Lung (tissue), 12 donors: ENCODE data around the gene TACR2. TPM values are rescaled to one million over a fixed set of nuclear protein-coding genes. Genes with fewer than 3 reads are reported as not detected.

Experiments
- ATAC-seq: fragments of 200-7000 bp; cut with Tn5 transposase; one replicate; pipeline ENCODE4 v1.9.1; 2020; ENCODE audit warnings: moderate number of reproducible peaks; ENCODE audit not compliant: insufficient read depth, low FRiP score
- DNase-seq, 3 donors: peaks; one replicate each; pipeline ENCODE4 v3.0.0-alpha.2; 2013 to 2017
- H3K27ac ChIP-seq, 2 donors: one replicate each; pipeline ENCODE4 v1.5.1; 2013; ENCODE audit warnings: mild to moderate bottlenecking in 2 of 2, moderate library complexity in 2 of 2, control low read depth in 1 of 2, inconsistent platforms in 1 of 2, low read depth in 1 of 2, low read length in 1 of 2
- H3K27me3 ChIP-seq, 3 donors: one replicate each; pipeline ENCODE4 v1.5.1; 2013; ENCODE audit warnings: low read length in 2 of 3; ENCODE audit not compliant: control insufficient read depth in 3 of 3, insufficient read depth in 3 of 3
- H3K36me3 ChIP-seq, 4 donors: one replicate each; pipeline ENCODE4 v1.5.1; 2013; ENCODE audit warnings: low read length in 4 of 4, mild to moderate bottlenecking in 1 of 4, moderate library complexity in 1 of 4; ENCODE audit not compliant: control insufficient read depth in 4 of 4, insufficient read depth in 4 of 4
- H3K4me1 ChIP-seq, 5 donors: one replicate each; pipeline ENCODE4 v1.5.1; 2013; ENCODE audit warnings: low read length in 5 of 5, mild to moderate bottlenecking in 2 of 5, moderate library complexity in 1 of 5; ENCODE audit not compliant: control insufficient read depth in 5 of 5, insufficient read depth in 5 of 5
- H3K4me3 ChIP-seq: one replicate; pipeline ENCODE4 v1.5.1; 2013; ENCODE audit warnings: mild to moderate bottlenecking, control low read depth, moderate library complexity
- H3K9ac ChIP-seq, 2 donors: one replicate each; pipeline ENCODE4 v1.5.1; 2013; ENCODE audit warnings: low read length in 2 of 2, control low read depth in 1 of 2; ENCODE audit not compliant: insufficient read depth in 1 of 2
- H3K9me3 ChIP-seq, 4 donors: one replicate each; pipeline ENCODE4 v1.5.1; 2013; ENCODE audit warnings: low read length in 3 of 4, mild to moderate bottlenecking in 1 of 4, moderate library complexity in 1 of 4; ENCODE audit not compliant: control insufficient read depth in 4 of 4, insufficient read depth in 3 of 4
- CTCF ChIP-seq: IDR thresholded peaks from 2 replicates; pipeline ENCODE4 v1.5.1; 2012; ENCODE audit warnings: mild to moderate bottlenecking; ENCODE audit errors: control extremely low read depth, extremely low read depth
- WGBS, 2 donors: extraction: QIAGEN DNeasy Blood & Tissue Kit; methylation state at CpG; one replicate each; pipeline ENCODE4 v1.1.7; 2013; 5-methylcytosine and 5-hydroxymethylcytosine counted together
- polyA plus RNA-seq, 2 donors: library from polyadenylated mRNA; stranded (reverse); fragments of 200-250 nt; gene quantifications; one replicate each; pipeline ENCODE4 v1.2.1, GENCODE V29; 2013
- total RNA-seq, 2 donors: library from RNA; depleted of rRNA in 1 of 2; stranded (reverse); fragments of >200 nt in 1 of 2; gene quantifications; one replicate each; pipeline ENCODE4 v1.2.1, GENCODE V29; 2014 to 2021
- donor health status: control.
- donor health status: control.
- donor health status: Bipolar disorder and iron deficiency.
- donor health status: healthy.
- donor health status: DM: yes; HTN: yes; CAD: no.

Gene TACR2
- total and polyA plus RNA-seq, 4 donors = 0.28 to 0.83 (median 0.50) TPM

GRCh38 chr10:69358148-69358795, 58.4 kb downstream of the TACR2 start:
- Histone ChIP-seq H3K27me3 (no peaks in the 10 kb centered on the region), H3K9ac (no peak overlapping the region), H3K27ac (no peak overlapping the region), H3K4me3 (no peak overlapping the region), H3K9me3 (no peaks in the 10 kb centered on the region), H3K36me3 (peaks cover 4 to 11% (median 6%) of the 10 kb centered on the region in 4 donors), H3K4me1 (peaks cover 0 to 31% (median 16%) of the 10 kb centered on the region in 5 donors)
- no peak for DNase-seq
- TF ChIP-seq CTCF = no peak
- ATAC-seq = no peak
- 85 to 86% methylated on average over 12 of the region's 12 CpGs for WGBS, 2 donors

GRCh38 chr10:69356187-69356586, 60.5 kb downstream of the TACR2 start:
- peaks cover 0 to 22% (median 16%) of the 10 kb centered on the region in 5 donors for H3K4me1 ChIP-seq
- H3K27me3 ChIP-seq = no peaks in the 10 kb centered on the region
- H3K27ac ChIP-seq = no peak overlapping the region
- DNase-seq (no peak), ATAC-seq (no peak)
- no peak overlapping the region for H3K9ac ChIP-seq
- no peaks in the 10 kb centered on the region for H3K9me3 ChIP-seq
- no peak for TF ChIP-seq CTCF
- WGBS, 2 donors = 92 to 98% methylated on average over 2 of the region's 2 CpGs
- H3K36me3 ChIP-seq = peaks cover 3 to 8% (median 6%) of the 10 kb centered on the region in 4 donors
- H3K4me3 ChIP-seq = no peak overlapping the region

- ATAC-seq (no peak), DNase-seq (no peak)
- Histone ChIP-seq H3K36me3 (peaks cover 0 to 4% (median 0%) of the 10 kb centered on the region in 4 donors), H3K27me3 (no peaks in the 10 kb centered on the region), H3K9ac (no peak overlapping the region), H3K9me3 (no peaks in the 10 kb centered on the region), H3K27ac (no peak overlapping the region), H3K4me3 (no peak overlapping the region), H3K4me1 (peaks cover 0 to 8% (median 3%) of the 10 kb centered on the region in 5 donors)
- 86% methylated on average over 8 of the region's 8 CpGs for WGBS, 2 donors
- no peak for TF ChIP-seq CTCF
These were observed 62.6 kb downstream of the TACR2 start for GRCh38 chr10:69353977-69354635.

Other genes with a start within 250 kb of the TACR2 start
- gene SUPV3L1, start 236.7 kb downstream of the TACR2 start, total RNA-seq = 10 to 100 TPM; 21.8 to 24.6 TPM
- 10 to 100 TPM; 17.0 to 52.7 TPM for gene SUPV3L1, start 236.7 kb downstream of the TACR2 start, polyA plus RNA-seq
- 10 to 100 TPM in 1 of 2 donors, 1 to 10 TPM in 1; 1.5 to 11.1 TPM for gene HKDC1, start 196.6 kb downstream of the TACR2 start, total RNA-seq
- 1 to 10 TPM; 4.6 TPM for gene HKDC1, start 196.6 kb downstream of the TACR2 start, polyA plus RNA-seq
- 100 to 1,000 TPM in 1 of 2 donors, 10 to 100 TPM in 1; 57.4 to 120 TPM for gene HK1, start 138.4 kb downstream of the TACR2 start, total RNA-seq
- 10 to 100 TPM; 33.6 to 98.6 TPM for gene HK1, start 138.4 kb downstream of the TACR2 start, polyA plus RNA-seq
- gene TSPAN15, start 34.5 kb upstream of the TACR2 start, total RNA-seq = 10 to 100 TPM; 44.3 to 63.0 TPM
- 10 to 100 TPM; 47.0 to 68.4 TPM for gene TSPAN15, start 34.5 kb upstream of the TACR2 start, polyA plus RNA-seq
- gene NEUROG3, start 156.5 kb upstream of the TACR2 start, total RNA-seq = not detected
- gene NEUROG3, start 156.5 kb upstream of the TACR2 start, polyA plus RNA-seq = under 1 TPM in 1 of 2 donors, not detected in 1; 0.05 TPM
- gene FAM241B, start 213.3 kb upstream of the TACR2 start, total RNA-seq = 1 to 10 TPM; 1.5 to 8.8 TPM
- gene FAM241B, start 213.3 kb upstream of the TACR2 start, polyA plus RNA-seq = 10 to 100 TPM in 1 of 2 donors, 1 to 10 TPM in 1; 8.0 to 12.2 TPM